OCI-LY3 (cell line): ENCODE data around the gene SAPCD2.

Experiments
- H2AFZ ChIP-seq: fragments of 200-600, 300-600 bp; shearing (Covaris generic); 2 replicates; pipeline ENCODE4 v1.6.0; 2014; ENCODE audit warnings: antibody characterized with exemption, low read depth, low read length
- H3K27ac ChIP-seq: fragments of 200-600, 300-600 bp; sonication (generic); 2 replicates; pipeline ENCODE4 v1.5.1; 2014; ENCODE audit warnings: mild to moderate bottlenecking, low read length, moderate library complexity, mixed read lengths
- H3K27me3 ChIP-seq: fragments of 200-600, 300-600 bp; sonication (generic); 2 replicates; pipeline ENCODE4 v1.6.1; 2014; ENCODE audit warnings: low read depth, low read length, mixed read lengths
- H3K36me3 ChIP-seq: fragments of 200-600, 300-600 bp; sonication (generic); replicated peaks from 2 replicates; pipeline ENCODE3; 2014; ENCODE audit warnings: low read depth, low read length, mixed read lengths
- H3K4me1 ChIP-seq: fragments of 300-600, 200-600 bp; sonication (generic); 2 replicates; pipeline ENCODE4 v1.6.1; 2014; ENCODE audit warnings: low read length, mixed read lengths
- H3K4me2 ChIP-seq: fragments of 200-600, 300-600 bp; sonication (generic); 2 replicates; pipeline ENCODE4 v1.6.1; 2014; ENCODE audit warnings: low read length, mixed read lengths
- H3K4me3 ChIP-seq: fragments of 300-600, 200-600 bp; sonication (generic); 2 replicates; pipeline ENCODE4 v1.5.1; 2014; ENCODE audit warnings: antibody characterized with exemption, mild to moderate bottlenecking, low read length, moderate library complexity
- H3K79me2 ChIP-seq: fragments of 300-600, 200-600 bp; shearing (Covaris generic); 2 replicates; pipeline ENCODE4 v1.6.1; 2014; ENCODE audit warnings: mild to moderate bottlenecking, low read length, mixed read lengths
- H3K9ac ChIP-seq: fragments of 300-600, 200-600 bp; shearing (Covaris generic); 2 replicates; pipeline ENCODE4 v1.6.0; 2014; ENCODE audit warnings: mild to moderate bottlenecking, low read length, moderate library complexity
- H3K9me3 ChIP-seq: fragments of 200-600, 300-600 bp; shearing (Covaris generic); 2 replicates; pipeline ENCODE4 v1.6.1; 2014; ENCODE audit warnings: low read length, mixed read lengths; ENCODE audit not compliant: insufficient read depth
- H4K20me1 ChIP-seq: fragments of 200-600, 300-600 bp; sonication (generic); 2 replicates; pipeline ENCODE4 v1.6.1; 2016; ENCODE audit warnings: low read length, mixed read lengths; ENCODE audit not compliant: insufficient read depth
- EZH2phosphoT487 ChIP-seq: fragments of 200-600 bp; shearing (Covaris generic); IDR thresholded peaks from 2 replicates; pipeline ENCODE4 v1.6.1; 2018; ENCODE audit warnings: antibody characterized with exemption, mixed run types, low read depth
- TF ChIP-seq, protein P1 (sequence below): fragments of 200-600, 300-600 bp; sonication (generic); IDR thresholded peaks from 2 replicates; pipeline ENCODE4 v1.5.1; 2014; ENCODE audit warnings: antibody characterized with exemption, low read length, low read depth

Gene SAPCD2

GRCh38 chr9:137075275-137075775, 5.0 kb upstream of the SAPCD2 start:
- Histone ChIP-seq H2AFZ (no peak overlapping the region), H3K36me3 (peaks cover 20% of the 10 kb centered on the region), H4K20me1 (peaks cover 19% of the 10 kb centered on the region), H3K27ac (no peak overlapping the region), H3K27me3 (no peaks in the 10 kb centered on the region), H3K9me3 (no peaks in the 10 kb centered on the region), H3K9ac (no peak overlapping the region), H3K79me2 (peaks cover 10% of the 10 kb centered on the region), H3K4me2 (no peak overlapping the region), H3K4me1 (peaks cover 19% of the 10 kb centered on the region), H3K4me3 (no peak overlapping the region)
- TF ChIP-seq, protein P1, sequence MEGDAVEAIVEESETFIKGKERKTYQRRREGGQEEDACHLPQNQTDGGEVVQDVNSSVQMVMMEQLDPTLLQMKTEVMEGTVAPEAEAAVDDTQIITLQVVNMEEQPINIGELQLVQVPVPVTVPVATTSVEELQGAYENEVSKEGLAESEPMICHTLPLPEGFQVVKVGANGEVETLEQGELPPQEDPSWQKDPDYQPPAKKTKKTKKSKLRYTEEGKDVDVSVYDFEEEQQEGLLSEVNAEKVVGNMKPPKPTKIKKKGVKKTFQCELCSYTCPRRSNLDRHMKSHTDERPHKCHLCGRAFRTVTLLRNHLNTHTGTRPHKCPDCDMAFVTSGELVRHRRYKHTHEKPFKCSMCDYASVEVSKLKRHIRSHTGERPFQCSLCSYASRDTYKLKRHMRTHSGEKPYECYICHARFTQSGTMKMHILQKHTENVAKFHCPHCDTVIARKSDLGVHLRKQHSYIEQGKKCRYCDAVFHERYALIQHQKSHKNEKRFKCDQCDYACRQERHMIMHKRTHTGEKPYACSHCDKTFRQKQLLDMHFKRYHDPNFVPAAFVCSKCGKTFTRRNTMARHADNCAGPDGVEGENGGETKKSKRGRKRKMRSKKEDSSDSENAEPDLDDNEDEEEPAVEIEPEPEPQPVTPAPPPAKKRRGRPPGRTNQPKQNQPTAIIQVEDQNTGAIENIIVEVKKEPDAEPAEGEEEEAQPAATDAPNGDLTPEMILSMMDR: no peak
- no peak for TF ChIP-seq EZH2phosphoT487

- Histone ChIP-seq H3K4me1 (peaks cover 19% of the 10 kb centered on the region), H3K4me2 (no peak overlapping the region), H3K9me3 (no peaks in the 10 kb centered on the region), H3K79me2 (peaks cover 10% of the 10 kb centered on the region), H3K36me3 (peaks cover 15% of the 10 kb centered on the region), H4K20me1 (peaks cover 16% of the 10 kb centered on the region), H3K4me3 (no peak overlapping the region), H3K27me3 (no peaks in the 10 kb centered on the region), H2AFZ (no peak overlapping the region), H3K9ac (no peak overlapping the region), H3K27ac (no peak overlapping the region)
- TF ChIP-seq EZH2phosphoT487: no peak
- TF ChIP-seq, protein P1: no peak
Observed at GRCh38 chr9:137074657-137075274, 4.4 kb upstream of the SAPCD2 start.

DNA sequence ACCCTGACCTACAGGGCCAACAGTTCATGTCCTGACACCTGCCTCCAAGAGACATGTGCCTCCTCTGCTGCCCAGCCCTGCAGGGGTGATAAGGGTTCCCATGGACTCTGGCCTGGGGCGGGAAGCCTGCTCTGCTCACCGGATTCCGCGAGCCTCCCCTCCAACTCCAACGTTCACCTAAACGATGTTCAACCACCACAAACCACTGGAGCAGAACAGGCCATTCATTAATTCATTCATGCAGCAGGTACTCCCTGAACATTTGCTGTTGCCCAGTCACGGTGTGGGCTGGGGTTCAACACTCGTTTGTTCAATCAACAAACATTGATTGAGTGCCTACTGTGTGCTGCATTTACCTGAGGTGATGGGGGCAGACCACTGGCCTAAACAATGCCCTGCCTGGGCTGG, 3.6 kb upstream of the SAPCD2 start:
- no peaks in the 10 kb centered on the region for H3K27me3 ChIP-seq
- TF ChIP-seq, protein P1: no peak
- TF ChIP-seq EZH2phosphoT487: no peak
- H3K9ac ChIP-seq: no peak overlapping the region
- H3K79me2 ChIP-seq: peaks cover 18% of the 10 kb centered on the region
- H3K27ac ChIP-seq: no peak overlapping the region
- H2AFZ ChIP-seq: no peak overlapping the region
- H3K4me1 ChIP-seq: peaks cover 23% of the 10 kb centered on the region
- H4K20me1 ChIP-seq: peaks cover 15% of the 10 kb centered on the region
- no peaks in the 10 kb centered on the region for H3K9me3 ChIP-seq
- H3K36me3 ChIP-seq: peaks cover 7% of the 10 kb centered on the region
- H3K4me3 ChIP-seq: no peak overlapping the region
- H3K4me2 ChIP-seq: no peak overlapping the region

DNA sequence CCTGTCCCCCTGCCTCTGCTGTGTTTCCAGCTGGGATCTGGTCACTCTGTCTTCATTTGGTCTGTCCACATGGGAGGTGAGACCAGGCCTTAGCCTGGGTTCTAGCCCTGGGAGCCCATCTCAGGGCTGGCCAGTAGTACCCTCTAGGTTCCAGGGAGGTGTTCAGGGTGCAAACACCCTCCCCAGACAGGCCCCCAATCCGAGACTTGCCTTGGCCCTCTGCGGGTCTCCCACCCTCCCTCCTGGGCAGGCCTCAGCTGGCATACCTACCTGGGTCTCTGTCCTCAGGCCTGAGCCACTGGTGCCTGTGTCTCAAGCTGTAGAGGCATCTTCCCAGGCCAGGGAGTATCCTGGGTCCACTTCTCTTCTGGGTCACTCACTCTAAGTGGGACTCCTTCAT, 925 bp upstream of the SAPCD2 start:
- Histone ChIP-seq H3K36me3 (no peaks in the 10 kb centered on the region), H2AFZ (no peak overlapping the region), H4K20me1 (peaks cover 22% of the 10 kb centered on the region), H3K9ac (peak overlapping the region; percentile 95), H3K9me3 (no peaks in the 10 kb centered on the region), H3K79me2 (peaks cover 15% of the 10 kb centered on the region), H3K4me1 (peaks cover 23% of the 10 kb centered on the region), H3K4me2 (peak overlapping the region; percentile 96), H3K4me3 (peak overlapping the region; percentile 93), H3K27ac (peak overlapping the region; percentile 62), H3K27me3 (no peaks in the 10 kb centered on the region)
- no peak for TF ChIP-seq EZH2phosphoT487
- TF ChIP-seq, protein P1: no peak
